GM12878 (cell line): Measurements from ENCODE around the gene MAP3K5. TPM values are rescaled to one million over a fixed set of nuclear protein-coding genes. Genes with fewer than 3 reads are reported as not detected.
A peak's percentile ranks its signal among the peaks of the same experiment; 100 is the strongest.

Experiments used
- ATAC-seq: fragments of 200-7000 bp; cut with Tn5 transposase; 3 replicates; pipeline ENCODE4 v1.9.1; 2020; ENCODE audit warnings: mild to moderate bottlenecking, moderate library complexity
- BruUV-seq: library from RNA; stranded (reverse); fragments of 400-500 nt; replicated peaks from 2 replicates; lab custom pipeline; 2021; lab: Mats Ljungman, UMichigan
- CTCF ChIA-PET: fragments of 300-600 bp; sonication (Branson Sonifier 250); formaldehyde crosslinking; extraction: SDS; loops from one replicate; lab custom pipeline; 2021; ENCODE audit warnings: inconsistent platforms; lab: Yijun Ruan, JAX
- POLR2A ChIA-PET: fragments of 350-600 bp; formaldehyde crosslinking; extraction: SDS; loops from one replicate; lab custom pipeline; 2021; ENCODE audit warnings: inconsistent platforms; lab: Charles Lee
- RAD21 ChIA-PET: fragments of 300-600 bp; sonication (Branson Sonifier 250); formaldehyde crosslinking; loops from one replicate; lab custom pipeline; 2023; ENCODE audit warnings: antibody characterized with exemption; ENCODE audit not compliant: unreplicated experiment; lab: Charles Lee
- SMC1A ChIA-PET: fragments of 300-600 bp; sonication (Branson Sonifier 250); formaldehyde crosslinking; loops from one replicate; lab custom pipeline; 2023; ENCODE audit not compliant: unreplicated experiment, uncharacterized antibody; lab: Charles Lee
- DNase-seq: peaks from one replicate; pipeline ENCODE4 v3.0.0-alpha.2; 2011; ENCODE audit warnings: low read depth, low spot score
- FAIRE-seq: peaks from 3 replicates; lab custom pipeline; 2011; peaks lifted over from hg19 to GRCh38; lab: Jason Lieb, UNC
- H2AFZ ChIP-seq: 2 replicates; pipeline ENCODE4 v1.6.0; 2011; ENCODE audit warnings: low read depth, low read length, control low read depth; ENCODE audit not compliant: control insufficient read depth
- H3K27ac ChIP-seq: 2 replicates; pipeline ENCODE4 v1.5.1; 2011; ENCODE audit warnings: control low read depth; ENCODE audit not compliant: control insufficient read depth, insufficient read depth
- H3K27me3 ChIP-seq, 2 experiments: replicated peaks in 1 of 2; 2 replicates each; pipeline versions ENCODE4 v1.6.0 to v1.6.1; 2011; ENCODE audit warnings: low read length in 1 of 2; ENCODE audit not compliant: control insufficient read depth in 2 of 2, insufficient read depth in 2 of 2
- H3K36me3 ChIP-seq, 2 experiments: 2 replicates each; pipeline ENCODE4 v1.5.1; 2011; ENCODE audit warnings: low read length in 1 of 2; ENCODE audit not compliant: control insufficient read depth in 2 of 2, insufficient read depth in 2 of 2
- H3K4me1 ChIP-seq: 2 replicates; pipeline ENCODE4 v1.6.1; 2011; ENCODE audit warnings: mild to moderate bottlenecking, low read length, moderate library complexity, mixed read lengths; ENCODE audit not compliant: control insufficient read depth, insufficient read depth
- H3K4me2 ChIP-seq: 2 replicates; pipeline ENCODE4 v1.6.0; 2011; ENCODE audit warnings: control low read depth; ENCODE audit not compliant: control insufficient read depth, insufficient read depth
- H3K4me3 ChIP-seq: fragments of 200-600 bp; sonication (generic); 2 replicates; pipeline ENCODE4 v1.5.1; 2016
- H3K79me2 ChIP-seq: 2 replicates; pipeline ENCODE4 v1.6.0; 2011; ENCODE audit warnings: low read length; ENCODE audit not compliant: control insufficient read depth, insufficient read depth
- H3K9ac ChIP-seq: 2 replicates; pipeline ENCODE4 v1.8.0; 2011; ENCODE audit warnings: low read length, control low read depth, mixed read lengths; ENCODE audit not compliant: control insufficient read depth, insufficient read depth
- H3K9me3 ChIP-seq: replicated peaks from 3 replicates; pipeline ENCODE4 v1.5.1; 2011; ENCODE audit warnings: mild to moderate bottlenecking, low read length; ENCODE audit not compliant: control insufficient read depth, insufficient read depth
- H4K20me1 ChIP-seq: 2 replicates; pipeline ENCODE4 v1.6.0; 2011; ENCODE audit not compliant: control insufficient read depth, insufficient read depth
- NR2C1 ChIP-seq: fragments of 450-650 bp; IDR thresholded peaks from 2 replicates; pipeline ENCODE4 v1.6.1; 2017; ENCODE audit warnings: antibody characterized with exemption, mild to moderate bottlenecking, moderate library complexity
- NR2F1 ChIP-seq: fragments of 450-650 bp; conservative IDR thresholded peaks from 2 replicates; pipeline ENCODE4 v1.6.1; 2017; ENCODE audit warnings: mild to moderate bottlenecking
- WGBS: methylation state at CpG from one replicate; pipeline ENCODE4 v1.1.6; 2016; ENCODE audit warnings: low lambda C conversion rate; ENCODE audit not compliant: insufficient replicate concordance, insufficient coverage; ENCODE audit errors: missing lambda C conversion rate; 5-methylcytosine and 5-hydroxymethylcytosine counted together
- in situ Hi-C: fragments of 300-500 bp; cut with MboI; formaldehyde crosslinking; loops from 9 replicates; pipeline ENCODE4 v1.14.3; 2018; ENCODE audit warnings: mixed read lengths
- intact Hi-C: fragments of 100-400 bp; cut with micrococcal nuclease; formaldehyde crosslinking; loops from one replicate; pipeline ENCODE4 v1.14.2; 2022; ENCODE audit not compliant: unreplicated experiment
- polyA plus RNA-seq, 11 experiments: library from polyadenylated mRNA; depleted of rRNA in 4 of 11; unstranded in 6 of 11; stranded (reverse) in 5 of 11; fragments of >200 nt; fragmentation: Nextera tagmentation in 4 of 11; fragmentation: Illumina TruSeq in 1 of 11; extraction: Ambion mirVana in 4 of 11; extraction: Trizol in 1 of 11; gene quantifications; 1 replicate in 1 of 11; 2 replicates in 10 of 11; pipeline versions ENCODE4 v1.2.1 to v1.2.3, GENCODE V29; 2011 to 2016; ENCODE audit warnings: inconsistent platforms in 2 of 11, missing spikeins in 2 of 11, low read depth in 1 of 11
- total RNA-seq, 4 experiments: library from RNA; depleted of rRNA in 3 of 4; stranded (reverse); fragments of >200 nt in 3 of 4; fragmentation: Illumina TruSeq in 1 of 4; extraction: Trizol in 1 of 4; gene quantifications; 2 replicates each; pipeline versions ENCODE4 v1.2.1 to v1.2.3, GENCODE V29; 2013 to 2021
- TF ChIP-seq, protein P1 (sequence below): fragments of 450-650 bp; IDR thresholded peaks from 2 replicates; pipeline ENCODE4 v1.6.1; 2016; ENCODE audit warnings: mild to moderate bottlenecking, moderate library complexity, borderline replicate concordance
- TF ChIP-seq, protein P2 (sequence below): IDR thresholded peaks from 2 replicates; pipeline ENCODE4 v1.6.1; 2011; ENCODE audit warnings: low read depth, mild to moderate bottlenecking, low read length, moderate library complexity, borderline replicate concordance; ENCODE audit errors: extremely low read depth
- TF ChIP-seq, protein P3 (sequence below): IDR thresholded peaks from 2 replicates; pipeline ENCODE4 v1.6.1; 2011; ENCODE audit warnings: borderline replicate concordance, low read depth, mild to moderate bottlenecking, moderate library complexity, low read length; ENCODE audit not compliant: insufficient read depth, poor library complexity, severe bottlenecking

Gene MAP3K5
- total and polyA plus RNA-seq, 10 of the 15 experiments (the other 5 are each of a cell fraction or from before 2014, with no cell fraction given), result 5.4 to 34.3 (median 26.4) TPM

DNA sequence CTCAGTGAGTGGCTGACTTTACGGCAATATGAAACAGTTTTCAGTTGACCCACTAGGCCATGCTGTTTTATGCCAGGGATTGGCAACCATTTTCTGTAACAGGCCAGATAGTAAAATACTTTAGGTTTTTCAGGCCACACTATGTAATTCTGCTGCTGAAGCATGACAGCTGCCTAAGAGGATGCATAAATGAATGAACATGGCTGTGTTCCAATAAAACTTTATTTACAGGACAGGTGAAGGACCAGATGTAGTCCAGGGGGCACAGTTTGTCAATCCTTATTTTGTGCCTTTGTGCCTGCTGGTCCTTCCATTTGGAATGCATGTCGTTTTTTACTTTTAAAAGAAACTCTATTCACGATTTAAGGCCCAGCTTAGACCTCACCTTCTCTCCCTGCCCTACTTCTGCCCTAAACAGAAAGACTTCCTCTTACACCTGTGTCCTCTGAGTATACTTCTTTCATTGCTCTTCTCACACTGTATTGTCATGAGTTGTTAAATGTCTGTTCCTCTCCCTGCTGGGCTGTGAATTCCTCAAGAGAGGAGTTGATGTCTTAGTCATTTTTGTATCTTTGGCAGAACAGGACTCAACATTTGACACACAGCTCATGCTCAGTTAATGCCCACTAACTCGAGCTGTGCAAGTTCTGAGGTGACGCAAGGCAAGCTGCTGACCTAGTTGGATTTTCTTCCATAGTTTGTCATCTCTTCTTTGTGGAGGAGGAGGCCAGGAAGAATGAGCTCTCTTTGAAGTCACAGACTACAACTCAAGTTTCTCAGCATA, 152.0 kb downstream of the MAP3K5 start:
- SMC1A ChIA-PET, result interaction anchor here (0.7 to 12.7 kb wide), 8 partner anchors 11 to 158 kb away, joined by 3 to 275 read pairs (median 4); partner anchors contain the start of gene MAP3K5
- ATAC-seq (no peak), DNase-seq (no peak), FAIRE-seq (no peak)
- Histone ChIP-seq H3K9me3 (no peaks in the 10 kb centered on the region), H2AFZ (no peak overlapping the region), H4K20me1 (no peaks in the 10 kb centered on the region), H3K4me2 (no peak overlapping the region), H3K36me3 (peaks cover 10 to 41% of the 10 kb centered on the region in 2 experiments), H3K4me3 (no peak overlapping the region), H3K79me2 (no peaks in the 10 kb centered on the region), H3K4me1 (no peaks in the 10 kb centered on the region), H3K27ac (no peak overlapping the region), H3K9ac (no peak overlapping the region), H3K27me3 (no peaks in the 10 kb centered on the region)
- 87% methylated on average over 5 of the region's 5 CpGs for WGBS
- intact Hi-C loops (no loop called here), in situ Hi-C loops (loop anchor here (5.0 kb wide), 1 partner anchor 152 kb away; the partner anchor contains the start of gene MAP3K5)
- TF ChIP-seq, protein P1, sequence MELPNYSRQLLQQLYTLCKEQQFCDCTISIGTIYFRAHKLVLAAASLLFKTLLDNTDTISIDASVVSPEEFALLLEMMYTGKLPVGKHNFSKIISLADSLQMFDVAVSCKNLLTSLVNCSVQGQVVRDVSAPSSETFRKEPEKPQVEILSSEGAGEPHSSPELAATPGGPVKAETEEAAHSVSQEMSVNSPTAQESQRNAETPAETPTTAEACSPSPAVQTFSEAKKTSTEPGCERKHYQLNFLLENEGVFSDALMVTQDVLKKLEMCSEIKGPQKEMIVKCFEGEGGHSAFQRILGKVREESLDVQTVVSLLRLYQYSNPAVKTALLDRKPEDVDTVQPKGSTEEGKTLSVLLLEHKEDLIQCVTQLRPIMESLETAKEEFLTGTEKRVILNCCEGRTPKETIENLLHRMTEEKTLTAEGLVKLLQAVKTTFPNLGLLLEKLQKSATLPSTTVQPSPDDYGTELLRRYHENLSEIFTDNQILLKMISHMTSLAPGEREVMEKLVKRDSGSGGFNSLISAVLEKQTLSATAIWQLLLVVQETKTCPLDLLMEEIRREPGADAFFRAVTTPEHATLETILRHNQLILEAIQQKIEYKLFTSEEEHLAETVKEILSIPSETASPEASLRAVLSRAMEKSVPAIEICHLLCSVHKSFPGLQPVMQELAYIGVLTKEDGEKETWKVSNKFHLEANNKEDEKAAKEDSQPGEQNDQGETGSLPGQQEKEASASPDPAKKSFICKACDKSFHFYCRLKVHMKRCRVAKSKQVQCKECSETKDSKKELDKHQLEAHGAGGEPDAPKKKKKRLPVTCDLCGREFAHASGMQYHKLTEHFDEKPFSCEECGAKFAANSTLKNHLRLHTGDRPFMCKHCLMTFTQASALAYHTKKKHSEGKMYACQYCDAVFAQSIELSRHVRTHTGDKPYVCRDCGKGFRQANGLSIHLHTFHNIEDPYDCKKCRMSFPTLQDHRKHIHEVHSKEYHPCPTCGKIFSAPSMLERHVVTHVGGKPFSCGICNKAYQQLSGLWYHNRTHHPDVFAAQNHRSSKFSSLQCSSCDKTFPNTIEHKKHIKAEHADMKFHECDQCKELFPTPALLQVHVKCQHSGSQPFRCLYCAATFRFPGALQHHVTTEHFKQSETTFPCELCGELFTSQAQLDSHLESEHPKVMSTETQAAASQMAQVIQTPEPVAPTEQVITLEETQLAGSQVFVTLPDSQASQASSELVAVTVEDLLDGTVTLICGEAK, result peak; percentile 61
- TF ChIP-seq, protein P2, sequence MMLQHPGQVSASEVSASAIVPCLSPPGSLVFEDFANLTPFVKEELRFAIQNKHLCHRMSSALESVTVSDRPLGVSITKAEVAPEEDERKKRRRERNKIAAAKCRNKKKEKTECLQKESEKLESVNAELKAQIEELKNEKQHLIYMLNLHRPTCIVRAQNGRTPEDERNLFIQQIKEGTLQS, result no peak
- TF ChIP-seq NR2C1, result no peak
- TF ChIP-seq, protein P3, sequence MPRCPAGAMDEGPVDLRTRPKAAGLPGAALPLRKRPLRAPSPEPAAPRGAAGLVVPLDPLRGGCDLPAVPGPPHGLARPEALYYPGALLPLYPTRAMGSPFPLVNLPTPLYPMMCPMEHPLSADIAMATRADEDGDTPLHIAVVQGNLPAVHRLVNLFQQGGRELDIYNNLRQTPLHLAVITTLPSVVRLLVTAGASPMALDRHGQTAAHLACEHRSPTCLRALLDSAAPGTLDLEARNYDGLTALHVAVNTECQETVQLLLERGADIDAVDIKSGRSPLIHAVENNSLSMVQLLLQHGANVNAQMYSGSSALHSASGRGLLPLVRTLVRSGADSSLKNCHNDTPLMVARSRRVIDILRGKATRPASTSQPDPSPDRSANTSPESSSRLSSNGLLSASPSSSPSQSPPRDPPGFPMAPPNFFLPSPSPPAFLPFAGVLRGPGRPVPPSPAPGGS, result peak; percentile 16
- no peak for TF ChIP-seq NR2F1
- no TSS peak for BruUV-seq
- RAD21 ChIA-PET, result interaction anchor here (1.7 to 8.5 kb wide), 2 partner anchors 147 to 150 kb away, joined by 4 to 296 read pairs; partner anchors contain the start of gene MAP3K5
- POLR2A ChIA-PET, result no interaction called here
- CTCF ChIA-PET, result interaction anchor here (0.6 to 8.6 kb wide), 5 partner anchors 9 to 221 kb away, joined by 3 to 411 read pairs (median 6); partner anchors contain the start of gene MAP3K5
